ENCODE results near the gene RNF10. TPM values are rescaled to one million over a fixed set of nuclear protein-coding genes. Genes with fewer than 3 reads are reported as not detected.

Gene RNF10
- total RNA-seq, 1 experiment from 2014 or later: 177 TPM

DNA sequence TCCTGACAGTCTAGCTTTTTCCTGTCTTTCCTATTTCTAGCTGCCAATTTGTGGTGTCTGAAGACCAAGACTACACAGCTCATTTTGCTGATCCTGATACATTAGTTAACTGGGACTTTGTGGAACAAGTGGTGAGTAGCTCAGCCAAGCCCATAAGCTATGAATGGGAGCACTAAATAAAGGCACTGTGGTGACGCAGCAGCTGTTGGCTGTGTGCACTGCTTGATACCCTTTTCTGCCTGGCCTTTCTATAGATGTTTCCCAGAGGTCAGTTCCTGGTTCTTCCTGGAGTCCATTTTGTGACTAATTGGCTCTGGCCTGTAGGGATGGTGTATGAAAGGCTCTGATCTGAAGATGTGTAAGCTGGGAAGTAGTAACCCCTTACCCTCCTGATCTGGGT lies 20.5 kb downstream of the RNF10 start:
- DNase-seq (ENCODE audit: low read depth, low spot score) (no peak), ATAC-seq (no peak)
- H3K27me3 ChIP-seq (ENCODE audit: control insufficient read depth, insufficient read depth, low read length): no peaks in the 10 kb centered on the region
- BruUV-seq (replicated peaks): no TSS peak
- ChIA-PET POLR2A (no interaction called here), CTCF (no interaction called here)
- no peaks in the 10 kb centered on the region for H3K9me3 ChIP-seq (ENCODE audit: control insufficient read depth, insufficient read depth, low read depth, low read length)
- peaks cover 13% of the 10 kb centered on the region; the same call in 1 of the 2 replicates for H3K36me3 ChIP-seq (ENCODE audit: control insufficient read depth, insufficient read depth, low read length)
- intact Hi-C loops (cut with micrococcal nuclease; ENCODE audit: unreplicated experiment): no loop called here
- in situ Hi-C loops (cut with HindIII; ENCODE audit: low pct_unique_long_range_greater_than_20kb, low sequenced_read_pairs): no loop called here
- H3K4me3 ChIP-seq (ENCODE audit: low read depth in 2 of 2, low read length in 2 of 2): no peak overlapping the region
- no peak overlapping the region for H3K27ac ChIP-seq (ENCODE audit: low read length)
- no peaks in the 10 kb centered on the region for H3K4me1 ChIP-seq (ENCODE audit: control insufficient read depth, insufficient read depth, low read length)
- no peak for TF ChIP-seq TCF7L2 (IDR thresholded peaks at IDR 0.05; ENCODE audit: low read depth, low read length)
- TF ChIP-seq SIN3A (IDR thresholded peaks at IDR 0.05; ENCODE audit: borderline replicate concordance, insufficient read depth, low read depth, low read length): no peak
- TF ChIP-seq, protein P1, sequence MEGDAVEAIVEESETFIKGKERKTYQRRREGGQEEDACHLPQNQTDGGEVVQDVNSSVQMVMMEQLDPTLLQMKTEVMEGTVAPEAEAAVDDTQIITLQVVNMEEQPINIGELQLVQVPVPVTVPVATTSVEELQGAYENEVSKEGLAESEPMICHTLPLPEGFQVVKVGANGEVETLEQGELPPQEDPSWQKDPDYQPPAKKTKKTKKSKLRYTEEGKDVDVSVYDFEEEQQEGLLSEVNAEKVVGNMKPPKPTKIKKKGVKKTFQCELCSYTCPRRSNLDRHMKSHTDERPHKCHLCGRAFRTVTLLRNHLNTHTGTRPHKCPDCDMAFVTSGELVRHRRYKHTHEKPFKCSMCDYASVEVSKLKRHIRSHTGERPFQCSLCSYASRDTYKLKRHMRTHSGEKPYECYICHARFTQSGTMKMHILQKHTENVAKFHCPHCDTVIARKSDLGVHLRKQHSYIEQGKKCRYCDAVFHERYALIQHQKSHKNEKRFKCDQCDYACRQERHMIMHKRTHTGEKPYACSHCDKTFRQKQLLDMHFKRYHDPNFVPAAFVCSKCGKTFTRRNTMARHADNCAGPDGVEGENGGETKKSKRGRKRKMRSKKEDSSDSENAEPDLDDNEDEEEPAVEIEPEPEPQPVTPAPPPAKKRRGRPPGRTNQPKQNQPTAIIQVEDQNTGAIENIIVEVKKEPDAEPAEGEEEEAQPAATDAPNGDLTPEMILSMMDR (IDR thresholded peaks at IDR 0.05): no peak
- no peak for TF ChIP-seq POLR2AphosphoS5 (IDR thresholded peaks at IDR 0.05; ENCODE audit: low read depth, low read length)
- TF ChIP-seq, protein P2, sequence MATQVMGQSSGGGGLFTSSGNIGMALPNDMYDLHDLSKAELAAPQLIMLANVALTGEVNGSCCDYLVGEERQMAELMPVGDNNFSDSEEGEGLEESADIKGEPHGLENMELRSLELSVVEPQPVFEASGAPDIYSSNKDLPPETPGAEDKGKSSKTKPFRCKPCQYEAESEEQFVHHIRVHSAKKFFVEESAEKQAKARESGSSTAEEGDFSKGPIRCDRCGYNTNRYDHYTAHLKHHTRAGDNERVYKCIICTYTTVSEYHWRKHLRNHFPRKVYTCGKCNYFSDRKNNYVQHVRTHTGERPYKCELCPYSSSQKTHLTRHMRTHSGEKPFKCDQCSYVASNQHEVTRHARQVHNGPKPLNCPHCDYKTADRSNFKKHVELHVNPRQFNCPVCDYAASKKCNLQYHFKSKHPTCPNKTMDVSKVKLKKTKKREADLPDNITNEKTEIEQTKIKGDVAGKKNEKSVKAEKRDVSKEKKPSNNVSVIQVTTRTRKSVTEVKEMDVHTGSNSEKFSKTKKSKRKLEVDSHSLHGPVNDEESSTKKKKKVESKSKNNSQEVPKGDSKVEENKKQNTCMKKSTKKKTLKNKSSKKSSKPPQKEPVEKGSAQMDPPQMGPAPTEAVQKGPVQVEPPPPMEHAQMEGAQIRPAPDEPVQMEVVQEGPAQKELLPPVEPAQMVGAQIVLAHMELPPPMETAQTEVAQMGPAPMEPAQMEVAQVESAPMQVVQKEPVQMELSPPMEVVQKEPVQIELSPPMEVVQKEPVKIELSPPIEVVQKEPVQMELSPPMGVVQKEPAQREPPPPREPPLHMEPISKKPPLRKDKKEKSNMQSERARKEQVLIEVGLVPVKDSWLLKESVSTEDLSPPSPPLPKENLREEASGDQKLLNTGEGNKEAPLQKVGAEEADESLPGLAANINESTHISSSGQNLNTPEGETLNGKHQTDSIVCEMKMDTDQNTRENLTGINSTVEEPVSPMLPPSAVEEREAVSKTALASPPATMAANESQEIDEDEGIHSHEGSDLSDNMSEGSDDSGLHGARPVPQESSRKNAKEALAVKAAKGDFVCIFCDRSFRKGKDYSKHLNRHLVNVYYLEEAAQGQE (IDR thresholded peaks at IDR 0.05; ENCODE audit: insufficient read depth in 1 of 2, low read depth in 2 of 2, low read length in 1 of 2): no peak

DNA sequence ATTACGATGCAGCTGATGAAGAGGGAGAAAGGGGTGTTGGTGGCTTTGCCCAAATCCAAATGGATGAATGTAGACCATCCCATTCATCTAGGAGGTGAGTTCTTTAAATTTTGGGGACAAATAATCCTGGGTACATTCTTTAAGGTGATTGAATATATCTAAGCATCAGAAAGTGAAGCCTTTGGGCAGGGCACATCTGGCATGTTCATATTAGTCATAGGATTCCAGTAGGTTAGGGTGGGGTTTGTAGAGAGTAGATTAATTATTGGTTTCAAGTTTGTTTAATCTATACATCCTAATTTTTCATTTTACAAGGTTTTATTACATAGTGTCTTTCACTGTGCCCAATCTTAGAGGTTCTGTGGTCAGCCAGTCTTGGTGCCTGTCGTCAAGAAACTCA lies 23.4 kb downstream of the RNF10 start:
- BruUV-seq (replicated peaks): no TSS peak
- intact Hi-C loops (cut with micrococcal nuclease; ENCODE audit: unreplicated experiment) (no loop called here), in situ Hi-C loops (cut with HindIII; ENCODE audit: low pct_unique_long_range_greater_than_20kb, low sequenced_read_pairs) (no loop called here)
- 0 out of 2 replicates have a peak, but pooled peaks have one; percentile 21 for ATAC-seq
- H3K4me3 ChIP-seq (ENCODE audit: low read depth in 2 of 2, low read length in 2 of 2): no peak overlapping the region
- H3K36me3 ChIP-seq (ENCODE audit: control insufficient read depth, insufficient read depth, low read length): peaks cover 20% of the 10 kb centered on the region
- H3K9me3 ChIP-seq (ENCODE audit: control insufficient read depth, insufficient read depth, low read depth, low read length): no peaks in the 10 kb centered on the region
- POLR2A ChIA-PET: no interaction called here
- no peak for DNase-seq (ENCODE audit: low read depth, low spot score)
- H3K27ac ChIP-seq (ENCODE audit: low read length): no peak overlapping the region
- CTCF ChIA-PET: no interaction called here
- H3K4me1 ChIP-seq (ENCODE audit: control insufficient read depth, insufficient read depth, low read length): no peaks in the 10 kb centered on the region
- TF ChIP-seq, protein P2 (IDR thresholded peaks at IDR 0.05; ENCODE audit: insufficient read depth in 1 of 2, low read depth in 2 of 2, low read length in 1 of 2): no peak
- TF ChIP-seq POLR2AphosphoS5 (IDR thresholded peaks at IDR 0.05; ENCODE audit: low read depth, low read length): no peak
- TF ChIP-seq SIN3A (IDR thresholded peaks at IDR 0.05; ENCODE audit: borderline replicate concordance, insufficient read depth, low read depth, low read length): no peak
- TF ChIP-seq, protein P1 (IDR thresholded peaks at IDR 0.05): no peak
- TF ChIP-seq TCF7L2 (IDR thresholded peaks at IDR 0.05; ENCODE audit: low read depth, low read length): no peak
- no peaks in the 10 kb centered on the region for H3K27me3 ChIP-seq (ENCODE audit: control insufficient read depth, insufficient read depth, low read length)

Measured in Panc1 (cell line).